Activated CD8-positive, alpha-beta memory T cell treated with anti-CD3 and anti-CD28 coated beads for 36 hours (primary cell): ENCODE results near the gene FASTKD3. TPM values are rescaled to one million over a fixed set of nuclear protein-coding genes. Genes with fewer than 3 reads are reported as not detected.

ENCODE experiments used
- CTCF ChIA-PET: fragments of 350-600 bp; sonication (Branson Sonifier 250); formaldehyde crosslinking; loops from one replicate; lab custom pipeline; 2021; ENCODE audit warnings: antibody characterized with exemption; lab: Charles Lee
- POLR2A ChIA-PET: fragments of 350-600 bp; sonication (Branson Sonifier 250); formaldehyde crosslinking; loops from one replicate; lab custom pipeline; 2021; ENCODE audit warnings: antibody characterized with exemption; lab: Charles Lee
- total RNA-seq, 2 experiments: library from RNA; stranded (reverse); gene quantifications; one replicate each; pipeline ENCODE4 v1.2.3, GENCODE V29; 2021

The FASTKD3 gene
- total RNA-seq, 2 experiments from 2014 or later, result 19.2 to 20.3 TPM

GRCh38 chr5:7822449-7822848, 46.4 kb downstream of the FASTKD3 start:
- POLR2A ChIA-PET, result no interaction called here
- CTCF ChIA-PET, result no interaction called here

- CTCF ChIA-PET, result interaction anchor here (0.9 kb wide), 1 partner anchor 9 kb away, joined by 4 read pairs; no protein-coding TSS in a partner anchor
- POLR2A ChIA-PET, result no interaction called here
These were observed 52.3 kb downstream of the FASTKD3 start for GRCh38 chr5:7816535-7816901.

- POLR2A ChIA-PET, result no interaction called here
- CTCF ChIA-PET, result interaction anchor here (0.9 kb wide), 1 partner anchor 9 kb away, joined by 4 read pairs; no protein-coding TSS in a partner anchor
These were observed 52.8 kb downstream of the FASTKD3 start for GRCh38 chr5:7815892-7816534.

DNA sequence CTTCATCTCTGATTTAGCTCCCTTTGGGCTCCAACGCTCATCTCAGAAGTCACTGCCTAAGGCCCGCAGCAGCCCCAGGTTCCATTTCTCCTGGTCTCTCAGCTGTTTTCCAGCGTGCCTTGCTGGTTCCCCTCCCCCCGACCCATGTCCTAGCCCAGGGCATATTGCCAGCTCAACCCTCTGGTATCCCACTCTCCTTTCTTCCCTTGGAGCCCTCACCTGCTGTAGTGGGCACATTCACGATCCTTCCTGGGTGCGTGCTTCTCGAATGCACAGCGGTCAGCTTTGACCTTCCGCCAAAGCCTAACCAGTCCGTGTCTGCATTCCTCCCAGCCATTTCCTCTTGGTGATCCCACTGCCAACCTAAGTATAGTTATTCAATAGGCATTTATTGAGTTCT, 54.0 kb downstream of the FASTKD3 start:
- CTCF ChIA-PET, result no interaction called here
- POLR2A ChIA-PET, result no interaction called here

GRCh38 chr5:7813576-7813975, 55.3 kb downstream of the FASTKD3 start:
- ChIA-PET CTCF (no interaction called here), POLR2A (no interaction called here)

DNA sequence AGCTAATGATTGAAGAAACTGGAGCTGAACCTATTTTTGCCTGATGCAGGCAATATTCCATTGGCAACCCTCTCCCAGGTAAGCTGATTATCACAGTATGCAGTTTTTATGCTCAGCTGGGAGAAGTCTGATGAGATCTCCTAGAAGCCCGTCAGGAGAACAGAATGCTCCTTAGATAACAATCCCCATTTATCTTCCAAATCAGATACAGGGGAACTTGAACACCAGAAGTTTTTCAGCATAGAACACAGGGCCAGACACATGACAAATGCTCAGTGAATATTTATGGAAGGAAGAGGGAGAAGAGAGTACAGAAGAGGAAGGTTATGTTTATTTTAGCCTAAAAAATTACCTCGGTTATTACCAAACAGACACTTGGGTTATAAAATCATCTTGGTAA, 55.8 kb downstream of the FASTKD3 start:
- CTCF ChIA-PET, result no interaction called here
- POLR2A ChIA-PET, result no interaction called here

- CTCF ChIA-PET, result no interaction called here
- POLR2A ChIA-PET, result no interaction called here
These were observed 57.1 kb downstream of the FASTKD3 start for GRCh38 chr5:7811715-7812114.

Other genes with a start within 250 kb of the FASTKD3 start
- not detected for gene CFAP90, start 17.9 kb downstream of the FASTKD3 start, total RNA-seq
- 10 to 100 TPM; 52.9 to 55.0 TPM for gene MTRR, start 117 bp upstream of the FASTKD3 start, total RNA-seq